Tibial nerve (tissue), 4 donors: ENCODE results near the gene DMBT1. TPM values are rescaled to one million over a fixed set of nuclear protein-coding genes. Genes with fewer than 3 reads are reported as not detected.

Source experiments
- DNase-seq, 2 donors: peaks; one replicate each; pipeline ENCODE4 v3.0.0-alpha.2; 2019; ENCODE audit warnings: low spot score in 2 of 2
- H3K27ac ChIP-seq, 4 donors: fragments of 200-600 bp; sonication (generic) in 3 of 4; one replicate each; pipeline ENCODE4 v1.5.1; 2017 to 2019; ENCODE audit warnings: mild to moderate bottlenecking in 1 of 4
- H3K27me3 ChIP-seq, 2 donors: fragments of 200-600 bp; sonication (generic) in 1 of 2; one replicate each; pipeline versions ENCODE4 v1.5.1 to v1.6.0; 2017 to 2019
- H3K36me3 ChIP-seq, 3 donors: fragments of 200-600 bp; sonication (generic); one replicate each; pipeline ENCODE4 v1.5.1; 2018 to 2019
- H3K4me1 ChIP-seq, 4 donors: fragments of 200-600 bp; sonication (generic) in 3 of 4; one replicate each; pipeline ENCODE4 v1.5.1; 2017 to 2019
- H3K4me3 ChIP-seq, 4 donors: fragments of 200-600 bp; sonication (generic) in 3 of 4; one replicate each; pipeline ENCODE4 v1.5.1; 2017 to 2019; ENCODE audit warnings: mild to moderate bottlenecking in 1 of 4, moderate library complexity in 1 of 4
- H3K9me3 ChIP-seq, 4 donors: fragments of 200-600 bp; sonication (generic) in 3 of 4; one replicate each; pipeline ENCODE4 v1.5.1; 2017 to 2019
- CTCF ChIP-seq, 5 experiments: fragments of 200-600 bp in 3 of 5; fragments of 450-650 bp in 2 of 5; sonication (generic) in 3 of 5; IDR thresholded peaks; one replicate each; pipeline ENCODE4 v1.5.1; 2016 to 2019; ENCODE audit warnings: antibody characterized with exemption in 5 of 5, mild to moderate bottlenecking in 3 of 5, moderate library complexity in 2 of 5
- EP300 ChIP-seq, 2 donors: sonication (generic); formaldehyde crosslinking; IDR thresholded peaks; one replicate each; pipeline ENCODE4 v1.6.1; 2017; ENCODE audit warnings: antibody characterized with exemption in 2 of 2, mild to moderate bottlenecking in 1 of 2
- POLR2A ChIP-seq, 2 donors: fragments of 450-650 bp; IDR thresholded peaks; one replicate each; pipeline ENCODE4 v1.6.1; 2017; ENCODE audit warnings: antibody characterized with exemption in 2 of 2, mild to moderate bottlenecking in 2 of 2, moderate library complexity in 2 of 2
- WGBS, 2 donors: methylation state at CpG; one replicate each; pipeline ENCODE4 v1.1.5; 2018; 5-methylcytosine and 5-hydroxymethylcytosine counted together
- total RNA-seq, 4 donors: library from RNA; depleted of rRNA; stranded (reverse); fragments of >200 nt; gene quantifications; one replicate each; pipeline ENCODE4 v1.1.0, GENCODE V29; 2016

Gene DMBT1
- total RNA-seq, 4 donors from 2014 or later: not detected

- 75 to 76% methylated on average over 5 of the region's 5 CpGs for WGBS, 2 donors
- Histone ChIP-seq H3K27me3 (no peaks in the 10 kb centered on the region), H3K4me1 (no peaks in the 10 kb centered on the region), H3K4me3 (no peak overlapping the region), H3K9me3 (no peaks in the 10 kb centered on the region), H3K36me3 (no peaks in the 10 kb centered on the region), H3K27ac (no peak overlapping the region)
- TF ChIP-seq CTCF (IDR thresholded peaks at IDR 0.05) (no peak), POLR2A (IDR thresholded peaks at IDR 0.05) (no peak), EP300 (IDR thresholded peaks at IDR 0.05) (no peak)
- DNase-seq: no peak
These were observed 103.1 kb downstream of the DMBT1 start for GRCh38 chr10:122663516-122664130.

- H3K36me3 ChIP-seq: no peaks in the 10 kb centered on the region
- DNase-seq: no peak
- no peak overlapping the region for H3K27ac ChIP-seq
- no peak overlapping the region for H3K4me3 ChIP-seq
- H3K27me3 ChIP-seq: no peaks in the 10 kb centered on the region
- H3K9me3 ChIP-seq: no peaks in the 10 kb centered on the region
- TF ChIP-seq CTCF (IDR thresholded peaks at IDR 0.05) (no peak), POLR2A (IDR thresholded peaks at IDR 0.05) (no peak), EP300 (IDR thresholded peaks at IDR 0.05) (no peak)
- WGBS, 2 donors: 78 to 86% methylated on average over 7 to 8 of the region's 8 CpGs
- no peaks in the 10 kb centered on the region for H3K4me1 ChIP-seq
These were observed 103.9 kb downstream of the DMBT1 start for GRCh38 chr10:122664501-122664900.

- Histone ChIP-seq H3K9me3 (no peaks in the 10 kb centered on the region), H3K4me1 (no peaks in the 10 kb centered on the region), H3K36me3 (no peaks in the 10 kb centered on the region), H3K4me3 (no peak overlapping the region), H3K27ac (no peak overlapping the region), H3K27me3 (no peaks in the 10 kb centered on the region)
- no peak for DNase-seq
- TF ChIP-seq POLR2A (IDR thresholded peaks at IDR 0.05): no peak
- TF ChIP-seq CTCF (IDR thresholded peaks at IDR 0.05): no peak
- TF ChIP-seq EP300 (IDR thresholded peaks at IDR 0.05): no peak
- WGBS, 2 donors: 59 to 75% methylated on average over 7 of the region's 7 CpGs
These were observed 104.8 kb downstream of the DMBT1 start for GRCh38 chr10:122665329-122665860.

GRCh38 chr10:122665946-122666345, 105.4 kb downstream of the DMBT1 start:
- no peak for TF ChIP-seq EP300 (IDR thresholded peaks at IDR 0.05)
- no peak for TF ChIP-seq CTCF (IDR thresholded peaks at IDR 0.05)
- TF ChIP-seq POLR2A (IDR thresholded peaks at IDR 0.05): no peak
- 79 to 85% methylated on average over 4 of the region's 4 CpGs for WGBS, 2 donors
- no peak for DNase-seq
- Histone ChIP-seq H3K9me3 (no peaks in the 10 kb centered on the region), H3K4me3 (no peak overlapping the region), H3K27me3 (no peaks in the 10 kb centered on the region), H3K27ac (no peak overlapping the region), H3K4me1 (no peaks in the 10 kb centered on the region), H3K36me3 (no peaks in the 10 kb centered on the region)

GRCh38 chr10:122669045-122669444, 108.5 kb downstream of the DMBT1 start:
- H3K36me3 ChIP-seq: no peaks in the 10 kb centered on the region
- no peak overlapping the region for H3K4me3 ChIP-seq
- no peaks in the 10 kb centered on the region for H3K27me3 ChIP-seq
- no peak overlapping the region for H3K27ac ChIP-seq
- DNase-seq: no peak
- H3K4me1 ChIP-seq: no peaks in the 10 kb centered on the region
- no peaks in the 10 kb centered on the region for H3K9me3 ChIP-seq
- WGBS, 2 donors: 95 to 97% methylated on average over 2 of the region's 2 CpGs
- TF ChIP-seq EP300 (IDR thresholded peaks at IDR 0.05): no peak
- no peak for TF ChIP-seq CTCF (IDR thresholded peaks at IDR 0.05)
- no peak for TF ChIP-seq POLR2A (IDR thresholded peaks at IDR 0.05)
